Activated gamma-delta T cell treated with anti-CD3 and anti-CD28 coated beads, Interleukin-2, amount 50 U/mL, for 16 hours (primary cell): ENCODE measurements around the gene NPAS3.

Source experiments
- DNase-seq: peaks from one replicate; pipeline ENCODE4 v3.0.0-alpha.2; 2020; ENCODE audit warnings: low read depth

The NPAS3 gene

GRCh38 chr14:33016613-33017012 lies 77.9 kb downstream of the NPAS3 start:
- no peak for DNase-seq

GRCh38 chr14:33017016-33017415 lies 78.3 kb downstream of the NPAS3 start:
- no peak for DNase-seq

GRCh38 chr14:33019346-33019745 lies 80.7 kb downstream of the NPAS3 start:
- DNase-seq, result no peak

- DNase-seq, result no peak
Measured at GRCh38 chr14:33026850-33027430, 88.3 kb downstream of the NPAS3 start.

GRCh38 chr14:33029511-33029910 lies 90.8 kb downstream of the NPAS3 start:
- DNase-seq, result no peak

GRCh38 chr14:33030386-33030785 lies 91.7 kb downstream of the NPAS3 start:
- DNase-seq, result no peak

GRCh38 chr14:33035416-33036194 lies 96.9 kb downstream of the NPAS3 start:
- no peak for DNase-seq

- no peak for DNase-seq
Measured at GRCh38 chr14:33039311-33039710, 100.6 kb downstream of the NPAS3 start.

- DNase-seq, result no peak
Measured at GRCh38 chr14:33040372-33041140, 101.9 kb downstream of the NPAS3 start.

GRCh38 chr14:33042591-33042990 lies 103.9 kb downstream of the NPAS3 start:
- DNase-seq, result no peak

- DNase-seq, result no peak
Measured at GRCh38 chr14:33045760-33046159, 107.1 kb downstream of the NPAS3 start.

GRCh38 chr14:33052943-33053342 lies 114.3 kb downstream of the NPAS3 start:
- DNase-seq, result no peak

GRCh38 chr14:33056213-33056612 lies 117.5 kb downstream of the NPAS3 start:
- no peak for DNase-seq

- DNase-seq, result no peak
Measured at GRCh38 chr14:33057585-33057984, 118.9 kb downstream of the NPAS3 start.

- DNase-seq, result no peak
Measured at GRCh38 chr14:33061667-33062325, 123.1 kb downstream of the NPAS3 start.

GRCh38 chr14:33062476-33062875 lies 123.8 kb downstream of the NPAS3 start:
- DNase-seq, result no peak

GRCh38 chr14:33062881-33063280 lies 124.2 kb downstream of the NPAS3 start:
- DNase-seq, result no peak

- DNase-seq, result no peak
Measured at GRCh38 chr14:33063521-33063920, 124.8 kb downstream of the NPAS3 start.

- no peak for DNase-seq
Measured at GRCh38 chr14:33065634-33066033, 127.0 kb downstream of the NPAS3 start.

- DNase-seq, result no peak
Measured at GRCh38 chr14:33068040-33068439, 129.4 kb downstream of the NPAS3 start.

GRCh38 chr14:33068626-33069025 lies 129.9 kb downstream of the NPAS3 start:
- DNase-seq, result no peak

- DNase-seq, result no peak
Measured at GRCh38 chr14:33070475-33070874, 131.8 kb downstream of the NPAS3 start.

- DNase-seq, result no peak
Measured at GRCh38 chr14:33073023-33073422, 134.3 kb downstream of the NPAS3 start.
